ENCODE measurements around the gene ZGRF1. TPM values are rescaled to one million over a fixed set of nuclear protein-coding genes. Genes with fewer than 3 reads are reported as not detected.
A peak's percentile ranks its signal among the peaks of the same experiment; 100 is the strongest.
"Not testable (repeated sequence)": the region's sequence is repeated elsewhere in the genome, so short reads cannot be mapped to it uniquely, and the experiment has no call there.

ZGRF1 gene
- total RNA-seq, 1 donor from 2014 or later = 20.0 TPM

GRCh38 chr4:112526061-112526460 is 110.6 kb downstream of the ZGRF1 start:
- Mint-ChIP-seq H3K9me3 (ENCODE audit: low read depth) (no peaks in the 10 kb centered on the region), H3K27me3 (peaks cover 58% of the 10 kb centered on the region), H3K36me3 (ENCODE audit: insufficient read depth) (no peaks in the 10 kb centered on the region), H3K4me3 (ENCODE audit: low read depth) (no peak overlapping the region), H3K27ac (no peak overlapping the region), H3K4me1 (ENCODE audit: low read depth) (peaks cover 4% of the 10 kb centered on the region)
- no peak for DNase-seq (ENCODE audit: low spot score, unreplicated experiment)
- no peak for TF ChIP-seq CTCF (IDR thresholded peaks at IDR 0.05; ENCODE audit: unreplicated experiment)

- Mint-ChIP-seq H3K27me3 (peaks cover 80% of the 10 kb centered on the region), H3K4me1 (ENCODE audit: low read depth) (peaks cover 8% of the 10 kb centered on the region), H3K9me3 (ENCODE audit: low read depth) (no peaks in the 10 kb centered on the region), H3K36me3 (ENCODE audit: insufficient read depth) (no peaks in the 10 kb centered on the region), H3K27ac (no peak overlapping the region), H3K4me3 (ENCODE audit: low read depth) (peak overlapping the region; percentile 59)
- peak; percentile 82 for DNase-seq (ENCODE audit: low spot score, unreplicated experiment)
- peak; percentile 93 for TF ChIP-seq CTCF (IDR thresholded peaks at IDR 0.05; ENCODE audit: unreplicated experiment)
Observed at GRCh38 chr4:112523764-112524505, 112.8 kb downstream of the ZGRF1 start.

- peak overlapping the region; percentile 59 for H3K4me3 Mint-ChIP-seq (ENCODE audit: low read depth)
- no peak for TF ChIP-seq CTCF (IDR thresholded peaks at IDR 0.05; ENCODE audit: unreplicated experiment)
- no peaks in the 10 kb centered on the region for H3K9me3 Mint-ChIP-seq (ENCODE audit: low read depth)
- H3K27ac Mint-ChIP-seq = no peak overlapping the region
- H3K4me1 Mint-ChIP-seq (ENCODE audit: low read depth) = peaks cover 8% of the 10 kb centered on the region
- no peak for DNase-seq (ENCODE audit: low spot score, unreplicated experiment)
- H3K36me3 Mint-ChIP-seq (ENCODE audit: insufficient read depth) = no peaks in the 10 kb centered on the region
- H3K27me3 Mint-ChIP-seq = peaks cover 87% of the 10 kb centered on the region
Observed at GRCh38 chr4:112523008-112523721, 113.5 kb downstream of the ZGRF1 start.

GRCh38 chr4:112522431-112522830 is 114.3 kb downstream of the ZGRF1 start:
- DNase-seq (ENCODE audit: low spot score, unreplicated experiment); H3K4me3 Mint-ChIP-seq (ENCODE audit: low read depth); H3K36me3 Mint-ChIP-seq (ENCODE audit: insufficient read depth): not testable (repeated sequence)

GRCh38 chr4:112521123-112522023 is 115.3 kb downstream of the ZGRF1 start:
- peaks cover 9% of the 10 kb centered on the region for H3K4me1 Mint-ChIP-seq (ENCODE audit: low read depth)
- H3K27ac Mint-ChIP-seq = no peak overlapping the region
- H3K4me3 Mint-ChIP-seq (ENCODE audit: low read depth) = no peak overlapping the region
- TF ChIP-seq CTCF (IDR thresholded peaks at IDR 0.05; ENCODE audit: unreplicated experiment) = no peak
- H3K27me3 Mint-ChIP-seq = peaks cover 96% of the 10 kb centered on the region
- H3K9me3 Mint-ChIP-seq (ENCODE audit: low read depth) = no peaks in the 10 kb centered on the region
- no peak for DNase-seq (ENCODE audit: low spot score, unreplicated experiment)
- no peaks in the 10 kb centered on the region for H3K36me3 Mint-ChIP-seq (ENCODE audit: insufficient read depth)

More at GRCh38 chr4:112522431-112522830, 114.3 kb downstream of the ZGRF1 start:
- H3K27me3 Mint-ChIP-seq = peaks cover 95% of the 10 kb centered on the region
- H3K4me1 Mint-ChIP-seq (ENCODE audit: low read depth); H3K9me3 Mint-ChIP-seq (ENCODE audit: low read depth): not testable (repeated sequence)
- H3K27ac Mint-ChIP-seq = peak overlapping the region; percentile 37
